Erythroblast (primary cell): ENCODE data around the gene P2RX6.

Experiments used
- GATA1 ChIP-seq: IDR thresholded peaks from 2 replicates; pipeline ENCODE4 v1.6.1; 2011; ENCODE audit warnings: low read depth, mild to moderate bottlenecking, control low read depth, low read length, moderate library complexity
- POLR2A ChIP-seq: IDR thresholded peaks from 2 replicates; pipeline ENCODE4 v1.6.1; 2011; ENCODE audit warnings: mild to moderate bottlenecking, low read length

GRCh38 chr22:21009638-21010425, 5.1 kb upstream of the P2RX6 start:
- TF ChIP-seq POLR2A (no peak), GATA1 (no peak)
